Prostate gland (tissue), 2 donors: Measurements from ENCODE around the gene ABLIM1.
A peak's percentile ranks its signal among the peaks of the same experiment; 100 is the strongest.

Experiments
- POLR2A ChIP-seq: fragments of 450-650 bp; IDR thresholded peaks from one replicate; pipeline ENCODE4 v1.6.1; 2016; ENCODE audit warnings: antibody characterized with exemption, mild to moderate bottlenecking
- POLR2AphosphoS5 ChIP-seq: sonication (generic); formaldehyde crosslinking; IDR thresholded peaks from one replicate; pipeline ENCODE4 v1.6.1; 2017; ENCODE audit warnings: antibody characterized with exemption
- TF ChIP-seq, protein P1 (sequence below), 4 experiments: fragments of 200-600 bp in 2 of 4; fragments of 450-650 bp in 2 of 4; sonication (generic) in 2 of 4; IDR thresholded peaks; 1 replicate in 3 of 4; 2 replicates in 1 of 4; pipeline ENCODE4 v1.5.1; 2016 to 2019; ENCODE audit warnings: antibody characterized with exemption in 4 of 4, mild to moderate bottlenecking in 2 of 4, moderate library complexity in 2 of 4

DNA sequence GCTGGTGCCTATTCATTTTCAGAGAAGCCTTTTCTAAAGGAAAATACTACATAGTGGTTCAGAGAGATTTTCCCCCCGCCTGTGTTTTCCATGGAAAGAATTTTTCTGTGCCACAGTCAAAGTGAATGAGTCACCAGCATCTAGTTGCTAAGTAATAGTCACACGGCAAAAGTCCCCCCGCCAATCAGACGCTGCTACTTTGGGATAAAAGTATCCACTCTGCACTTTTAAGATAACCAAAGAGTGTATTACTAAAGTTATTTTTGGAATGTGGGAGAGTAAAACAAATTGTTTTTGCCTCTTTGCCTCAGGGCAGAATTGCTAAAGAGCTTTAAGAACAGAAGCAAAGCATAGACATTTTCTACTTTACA lies 23.5 kb downstream of the ABLIM1 start:
- TF ChIP-seq POLR2A (no peak), POLR2AphosphoS5 (peak; percentile 35)
- TF ChIP-seq, protein P1, sequence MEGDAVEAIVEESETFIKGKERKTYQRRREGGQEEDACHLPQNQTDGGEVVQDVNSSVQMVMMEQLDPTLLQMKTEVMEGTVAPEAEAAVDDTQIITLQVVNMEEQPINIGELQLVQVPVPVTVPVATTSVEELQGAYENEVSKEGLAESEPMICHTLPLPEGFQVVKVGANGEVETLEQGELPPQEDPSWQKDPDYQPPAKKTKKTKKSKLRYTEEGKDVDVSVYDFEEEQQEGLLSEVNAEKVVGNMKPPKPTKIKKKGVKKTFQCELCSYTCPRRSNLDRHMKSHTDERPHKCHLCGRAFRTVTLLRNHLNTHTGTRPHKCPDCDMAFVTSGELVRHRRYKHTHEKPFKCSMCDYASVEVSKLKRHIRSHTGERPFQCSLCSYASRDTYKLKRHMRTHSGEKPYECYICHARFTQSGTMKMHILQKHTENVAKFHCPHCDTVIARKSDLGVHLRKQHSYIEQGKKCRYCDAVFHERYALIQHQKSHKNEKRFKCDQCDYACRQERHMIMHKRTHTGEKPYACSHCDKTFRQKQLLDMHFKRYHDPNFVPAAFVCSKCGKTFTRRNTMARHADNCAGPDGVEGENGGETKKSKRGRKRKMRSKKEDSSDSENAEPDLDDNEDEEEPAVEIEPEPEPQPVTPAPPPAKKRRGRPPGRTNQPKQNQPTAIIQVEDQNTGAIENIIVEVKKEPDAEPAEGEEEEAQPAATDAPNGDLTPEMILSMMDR (IDR thresholded peaks at IDR 0.05), result no peak
